Activated CD4-positive, alpha-beta memory T cell treated with anti-CD3 and anti-CD28 coated beads for 36 hours (primary cell): Measurements from ENCODE around the gene ZNF524. TPM values are rescaled to one million over a fixed set of nuclear protein-coding genes. Genes with fewer than 3 reads are reported as not detected.

Source experiments
- CTCF ChIA-PET: fragments of 350-600 bp; sonication (Branson Sonifier 250); formaldehyde crosslinking; loops from one replicate; lab custom pipeline; 2021; ENCODE audit warnings: antibody characterized with exemption, inconsistent platforms; lab: Charles Lee
- POLR2A ChIA-PET: fragments of 350-600 bp; sonication (Branson Sonifier 250); formaldehyde crosslinking; loops from one replicate; lab custom pipeline; 2021; ENCODE audit warnings: antibody characterized with exemption; lab: Charles Lee
- DNase-seq: peaks from one replicate; pipeline ENCODE4 v3.0.0-alpha.2; 2020
- H3K27ac Mint-ChIP-seq: one replicate; pipeline ENCODE4 v1.8.0; 2021; ENCODE audit warnings: mixed read lengths
- H3K27me3 Mint-ChIP-seq: one replicate; pipeline ENCODE4 v1.8.0; 2021; ENCODE audit warnings: mixed read lengths
- H3K36me3 Mint-ChIP-seq: one replicate; pipeline ENCODE4 v1.8.0; 2021; ENCODE audit warnings: mixed read lengths
- H3K4me1 Mint-ChIP-seq: one replicate; pipeline ENCODE4 v1.8.0; 2021; ENCODE audit warnings: low read depth, mixed read lengths
- H3K4me3 Mint-ChIP-seq: one replicate; pipeline ENCODE4 v1.8.0; 2021; ENCODE audit warnings: mild to moderate bottlenecking, mixed read lengths
- H3K9me3 Mint-ChIP-seq: one replicate; pipeline ENCODE4 v1.8.0; 2021; ENCODE audit warnings: mixed read lengths
- intact Hi-C: fragments of 100-400 bp; cut with micrococcal nuclease; formaldehyde crosslinking; loops from one replicate; pipeline ENCODE4 v1.15.1; 2023
- total RNA-seq, 2 experiments: library from RNA; stranded (reverse); gene quantifications; one replicate each; pipeline ENCODE4 v1.2.3, GENCODE V29; 2021

The ZNF524 gene
- total RNA-seq, 2 experiments from 2014 or later: 21.5 to 25.1 TPM

DNA sequence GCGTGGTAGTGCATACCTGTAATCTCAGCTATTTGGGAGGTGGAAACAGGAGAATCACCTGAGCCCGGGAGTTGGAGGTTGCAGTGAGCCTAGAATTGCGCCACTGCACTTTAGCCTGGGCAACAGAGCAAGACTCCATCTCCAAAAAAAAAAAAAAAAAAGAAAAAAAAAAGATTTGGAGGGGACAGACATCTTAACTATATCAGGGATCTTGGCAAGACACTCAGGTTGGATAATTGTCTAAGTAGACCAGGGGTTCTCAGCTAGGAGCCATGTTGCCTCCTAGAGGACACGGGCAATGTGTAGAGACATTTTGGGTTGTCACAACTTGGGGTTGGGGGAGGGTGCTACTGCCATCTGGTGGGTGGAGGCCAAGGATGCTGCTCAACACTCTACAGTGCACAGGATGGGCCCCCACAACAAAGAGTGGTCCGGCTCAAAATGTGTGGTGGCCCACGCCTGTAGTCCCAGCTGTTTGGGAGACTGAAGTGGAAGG, 38.8 kb downstream of the ZNF524 start:
- Mint-ChIP-seq H3K4me3 (peak overlapping the region; percentile 51), H3K9me3 (peaks cover 2% of the 10 kb centered on the region), H3K27ac (peak overlapping the region; percentile 81), H3K4me1 (peaks cover 60% of the 10 kb centered on the region), H3K27me3 (no peaks in the 10 kb centered on the region), H3K36me3 (peaks cover 25% of the 10 kb centered on the region)
- DNase-seq: peak; percentile 81
- intact Hi-C loops: no loop called here
- CTCF ChIA-PET: interaction anchor here (0.6 to 5.0 kb wide), 8 partner anchors 8 to 135 kb away, joined by 3 to 26 read pairs (median 4); partner anchors contain the start of genes FIZ1, U2AF2 and ZNF784
- POLR2A ChIA-PET: no interaction called here

DNA sequence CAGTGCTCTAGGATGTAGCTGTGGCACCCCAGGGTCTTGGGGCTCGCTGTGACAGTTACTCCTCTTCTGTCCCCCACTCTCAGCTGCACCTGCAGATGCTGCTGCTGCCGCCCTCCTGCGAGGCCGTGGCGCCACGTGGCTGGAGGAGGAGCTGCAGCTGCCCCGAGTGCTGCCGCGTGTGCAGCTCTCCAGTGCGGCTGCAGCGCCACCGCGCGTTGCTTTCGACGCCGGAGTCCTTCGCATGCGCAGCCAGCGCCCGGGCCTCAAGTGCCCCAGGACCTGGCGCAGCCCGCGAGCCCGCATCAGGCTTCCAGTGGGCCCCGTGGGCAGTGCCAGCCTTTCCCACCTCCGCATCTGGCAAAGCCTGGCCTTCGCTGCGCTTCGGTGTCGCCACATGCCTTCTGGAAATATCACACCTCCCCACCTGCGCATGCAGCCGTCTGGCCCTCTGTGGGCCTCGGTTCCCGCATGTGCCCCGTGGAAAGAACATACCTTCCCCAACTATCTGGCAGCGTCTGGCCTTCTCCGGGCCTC, 40.0 kb downstream of the ZNF524 start:
- intact Hi-C loops: loop anchor here (5.0 kb wide), 1 partner anchor 383 kb away; the partner anchor contains the start of gene PPP6R1
- Mint-ChIP-seq H3K4me1 (peaks cover 59% of the 10 kb centered on the region), H3K9me3 (peaks cover 2% of the 10 kb centered on the region), H3K36me3 (peaks cover 25% of the 10 kb centered on the region), H3K4me3 (peak overlapping the region; percentile 77), H3K27ac (peak overlapping the region; percentile 88), H3K27me3 (no peaks in the 10 kb centered on the region)
- CTCF ChIA-PET: interaction anchor here (0.5 to 5.0 kb wide), 6 partner anchors 14 to 125 kb away, joined by 3 to 26 read pairs (median 4); partner anchors contain the start of genes FIZ1, U2AF2 and ZNF784
- peak; percentile 81 for DNase-seq
- POLR2A ChIA-PET: interaction anchor here (1.9 kb wide), 1 partner anchor 14 kb away, joined by 4 read pairs; no protein-coding TSS in a partner anchor

DNA sequence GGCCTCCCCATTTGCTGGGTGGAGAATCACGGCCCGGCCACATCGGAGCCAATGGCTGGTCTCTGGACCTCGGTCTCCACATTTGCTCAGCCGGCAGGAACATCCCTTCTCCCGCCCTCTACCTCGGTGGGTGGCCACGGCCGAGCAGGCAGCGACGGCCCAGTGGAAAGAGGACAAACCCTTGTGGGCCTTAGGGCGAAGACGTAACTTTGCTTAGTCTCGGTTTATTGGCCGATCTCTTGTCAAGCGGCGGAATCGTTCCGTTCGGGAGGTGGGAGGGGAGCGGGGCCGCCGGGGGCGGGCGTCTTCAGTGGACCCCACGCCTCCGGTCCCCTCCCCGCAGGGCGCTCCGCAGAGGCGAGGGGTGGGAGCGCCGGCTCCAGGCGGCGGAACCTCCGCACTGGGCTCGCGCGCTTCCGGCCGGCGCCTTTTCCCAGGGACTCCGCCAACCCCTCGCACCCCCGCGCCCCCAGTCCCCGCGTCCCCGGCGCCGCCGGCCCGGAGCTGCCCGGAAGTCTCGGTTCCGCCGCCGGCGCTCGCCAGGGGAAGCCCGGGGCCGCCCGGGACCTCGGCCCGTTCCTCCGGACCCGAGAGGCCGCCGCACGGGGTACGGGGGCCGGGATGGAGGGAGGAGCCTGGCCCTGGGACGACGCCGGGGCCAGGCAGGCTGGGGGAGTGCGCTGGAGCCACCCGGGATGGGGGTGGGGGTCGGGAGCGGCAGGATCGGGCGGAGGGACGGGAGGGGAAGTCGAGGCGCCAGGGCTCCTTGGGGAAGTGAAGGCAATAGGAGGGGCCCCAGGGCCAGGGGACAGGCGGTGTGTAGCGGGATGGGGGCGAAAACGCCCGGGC, 40.7 kb downstream of the ZNF524 start, which contains the start of gene ZNF580:
Gene ZNF580, plus strand, starts transcription at position 426 of the 849 bp plus-strand sequence. CDS start 1,507 bp downstream, outside the sequence.
- CTCF ChIA-PET: interaction anchor here (0.7 to 5.0 kb wide), 6 partner anchors 8 to 57 kb away, joined by 3 to 26 read pairs (median 4); partner anchors contain the start of genes FIZ1, U2AF2 and ZNF784
- Mint-ChIP-seq H3K4me3 (peak within 1 kb of the TSS; percentile 85), H3K27me3 (no peaks in the 10 kb centered on the region), H3K9me3 (peaks cover 2% of the 10 kb centered on the region), H3K27ac (peak within 1 kb of the TSS; percentile 98), H3K4me1 (peaks cover 61% of the 10 kb centered on the region), H3K36me3 (peaks cover 28% of the 10 kb centered on the region)
- intact Hi-C loops: loop anchor here (5.0 kb wide), 1 partner anchor 384 kb away; the partner anchor contains the start of gene PPP6R1
- peak; percentile 71 for DNase-seq
- POLR2A ChIA-PET: interaction anchor here (1.9 kb wide), 1 partner anchor 14 kb away, joined by 4 read pairs; no protein-coding TSS in a partner anchor

DNA sequence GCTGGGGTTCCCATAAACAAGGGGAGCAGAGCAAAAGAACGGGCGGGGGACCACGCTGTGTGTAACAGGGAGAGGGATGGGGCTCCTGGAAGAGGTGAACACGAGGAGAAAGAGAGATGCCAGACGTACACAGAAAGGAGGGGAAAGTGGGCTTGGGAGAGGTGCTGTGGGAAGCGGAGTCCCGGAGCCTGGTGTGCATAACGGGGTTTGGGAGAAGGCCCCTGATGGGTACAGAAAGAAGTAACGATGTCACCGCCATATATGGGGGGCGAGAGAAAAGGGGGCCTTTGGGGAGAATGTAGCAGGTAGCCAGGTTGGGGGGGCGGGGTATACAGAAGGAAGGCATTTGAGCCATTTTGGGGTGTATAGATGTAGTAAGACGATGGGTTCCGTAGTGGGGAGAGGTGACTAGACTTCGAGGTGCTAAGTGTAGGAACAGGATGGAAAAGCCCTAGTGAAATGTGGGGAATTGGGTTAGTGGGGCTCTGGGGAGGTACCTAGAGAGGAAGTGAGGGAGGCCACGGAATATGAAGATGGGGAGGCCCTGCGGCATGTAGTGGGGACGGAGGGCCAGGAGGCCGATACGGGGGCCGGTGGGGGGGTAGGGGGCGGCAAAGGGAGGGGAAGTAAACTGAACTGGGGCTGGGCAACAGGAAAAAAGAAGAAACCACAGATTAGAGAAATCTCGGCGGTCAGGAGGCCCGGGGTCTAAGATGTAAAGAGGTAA, 41.5 kb downstream of the ZNF524 start:
- POLR2A ChIA-PET: interaction anchor here (1.9 to 2.6 kb wide), 3 partner anchors 8 to 15 kb away, joined by 4 to 19 read pairs (median 6); partner anchors contain the start of gene U2AF2
- DNase-seq: peak; percentile 38

DNA sequence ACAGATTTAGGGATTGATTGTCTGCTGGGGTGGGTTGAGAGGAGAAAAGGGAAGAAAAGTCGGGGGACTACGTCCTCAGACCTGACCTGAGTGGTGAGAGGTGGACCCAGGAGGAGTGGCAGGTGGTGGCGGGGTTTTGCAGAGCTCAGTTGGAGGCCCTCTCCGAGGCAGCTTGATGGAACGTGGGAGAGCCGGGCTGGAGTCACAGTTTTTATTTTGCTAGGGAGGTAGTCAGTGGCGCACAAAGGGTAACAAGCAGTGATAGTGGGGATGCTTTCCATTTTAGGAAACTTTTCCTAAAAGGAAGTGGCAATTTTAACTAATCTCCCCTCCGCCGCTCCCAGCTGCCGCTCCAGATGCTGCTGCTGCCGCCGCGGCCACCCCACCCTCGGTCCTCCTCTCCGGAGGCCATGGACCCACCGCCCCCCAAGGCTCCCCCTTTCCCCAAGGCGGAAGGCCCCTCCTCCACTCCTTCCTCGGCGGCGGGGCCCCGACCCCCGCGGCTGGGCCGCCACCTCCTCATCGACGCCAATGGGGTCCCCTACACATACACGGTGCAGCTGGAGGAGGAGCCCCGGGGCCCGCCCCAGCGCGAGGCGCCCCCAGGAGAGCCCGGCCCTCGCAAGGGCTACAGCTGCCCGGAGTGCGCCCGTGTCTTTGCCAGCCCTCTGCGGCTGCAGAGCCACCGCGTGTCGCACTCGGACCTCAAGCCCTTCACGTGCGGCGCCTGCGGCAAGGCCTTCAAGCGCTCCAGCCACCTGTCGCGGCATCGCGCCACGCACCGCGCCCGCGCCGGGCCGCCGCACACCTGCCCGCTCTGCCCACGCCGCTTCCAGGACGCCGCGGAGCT, 42.3 kb downstream of the ZNF524 start:
- Mint-ChIP-seq H3K27ac (peak overlapping the region; percentile 98), H3K4me1 (peaks cover 52% of the 10 kb centered on the region), H3K27me3 (no peaks in the 10 kb centered on the region), H3K9me3 (peaks cover 2% of the 10 kb centered on the region), H3K36me3 (peaks cover 28% of the 10 kb centered on the region), H3K4me3 (peak overlapping the region; percentile 85)
- CTCF ChIA-PET: interaction anchor here (1.9 to 2.0 kb wide), 3 partner anchors 10 to 12 kb away, joined by 11 to 28 read pairs (median 17); partner anchors contain the start of gene U2AF2
- intact Hi-C loops: loop anchor here (1.0 to 5.0 kb wide), 5 partner anchors 7 to 385 kb away; partner anchors contain the start of genes PPP6R1, RPL28, TMEM238 and ZNF865
- DNase-seq: peak; percentile 50
- POLR2A ChIA-PET: interaction anchor here (0.7 to 2.6 kb wide), 5 partner anchors 9 to 388 kb away, joined by 3 to 19 read pairs (median 3); partner anchors contain the start of genes U2AF2 and ZNF865

More for the DNA sequence above, 41.5 kb downstream of the ZNF524 start:
- Mint-ChIP-seq H3K4me3 (peak overlapping the region; percentile 85), H3K4me1 (peaks cover 53% of the 10 kb centered on the region), H3K9me3 (peaks cover 2% of the 10 kb centered on the region), H3K27me3 (no peaks in the 10 kb centered on the region), H3K36me3 (peaks cover 28% of the 10 kb centered on the region), H3K27ac (peak overlapping the region; percentile 98)
- CTCF ChIA-PET: interaction anchor here (0.7 to 2.0 kb wide), 4 partner anchors 9 to 13 kb away, joined by 3 to 28 read pairs (median 14); partner anchors contain the start of gene U2AF2
- intact Hi-C loops: loop anchor here (2.0 to 5.0 kb wide), 3 partner anchors 37 to 384 kb away; partner anchors contain the start of genes PPP6R1, RPL28, TMEM238 and ZNF865

DNA sequence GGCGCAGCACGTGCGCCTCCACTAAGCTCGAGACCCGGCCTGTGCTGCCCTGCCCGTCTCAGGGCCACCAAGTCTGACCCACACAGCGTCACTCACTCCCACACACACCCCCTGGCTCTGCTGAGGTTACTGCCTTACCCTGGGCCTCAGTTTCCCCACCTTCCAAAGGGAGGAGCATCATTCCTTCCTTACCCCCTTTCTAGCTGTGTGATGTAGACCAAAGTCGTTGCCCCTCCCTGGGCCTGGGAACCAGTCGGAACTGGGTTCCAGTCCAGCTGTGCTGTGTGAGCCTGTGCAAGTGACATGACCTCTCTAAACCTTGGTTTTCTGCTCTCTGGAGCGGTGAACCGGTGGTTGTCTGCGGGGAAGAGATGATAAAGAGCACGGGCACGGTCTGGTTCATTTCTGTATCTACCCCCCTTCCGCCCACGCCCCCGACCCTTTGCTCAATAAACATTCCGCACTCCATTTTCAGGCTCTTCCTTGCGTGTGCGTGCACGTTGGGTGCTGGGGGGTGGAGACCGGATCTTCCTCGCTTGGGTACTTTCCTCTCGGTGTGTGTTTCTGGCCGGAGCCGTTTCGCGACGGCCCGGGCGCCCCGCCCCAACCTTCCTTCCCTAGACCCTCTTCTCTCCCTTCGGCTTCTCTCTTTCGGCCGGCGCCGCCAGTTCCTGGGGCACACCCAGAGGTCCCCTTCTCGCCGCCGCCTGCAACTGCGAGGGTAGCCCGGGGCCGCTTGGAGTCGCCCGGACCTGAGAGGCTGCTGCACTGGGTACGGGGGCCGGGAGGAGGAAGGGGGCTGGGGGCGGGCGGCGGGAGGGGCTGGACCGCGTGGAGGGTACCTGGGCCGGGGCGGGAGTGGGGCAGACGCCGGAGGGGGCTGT, 43.2 kb downstream of the ZNF524 start, which contains the start of gene ZNF581:
Gene ZNF581, plus strand, starts transcription at position 647 of the 884 bp plus-strand sequence. CDS start 923 bp downstream, outside the sequence.
- Mint-ChIP-seq H3K27ac (peak within 1 kb of the TSS; percentile 98), H3K27me3 (no peaks in the 10 kb centered on the region), H3K4me1 (peaks cover 48% of the 10 kb centered on the region), H3K36me3 (peaks cover 24% of the 10 kb centered on the region), H3K9me3 (peaks cover 2% of the 10 kb centered on the region), H3K4me3 (peak within 1 kb of the TSS; percentile 85)
- ChIA-PET POLR2A (interaction anchor here (0.7 to 2.6 kb wide), 5 partner anchors 10 to 389 kb away, joined by 3 to 19 read pairs (median 3); partner anchors contain the start of genes U2AF2 and ZNF865), CTCF (interaction anchor here (0.6 to 2.0 kb wide), 6 partner anchors 9 to 19 kb away, joined by 3 to 28 read pairs (median 8); partner anchors contain the start of genes U2AF2 and ZNF784)
- peak; percentile 90 for DNase-seq
- intact Hi-C loops: loop anchor here (1.0 to 5.0 kb wide), 5 partner anchors 8 to 386 kb away; partner anchors contain the start of genes PPP6R1, RPL28, TMEM238 and ZNF865

DNA sequence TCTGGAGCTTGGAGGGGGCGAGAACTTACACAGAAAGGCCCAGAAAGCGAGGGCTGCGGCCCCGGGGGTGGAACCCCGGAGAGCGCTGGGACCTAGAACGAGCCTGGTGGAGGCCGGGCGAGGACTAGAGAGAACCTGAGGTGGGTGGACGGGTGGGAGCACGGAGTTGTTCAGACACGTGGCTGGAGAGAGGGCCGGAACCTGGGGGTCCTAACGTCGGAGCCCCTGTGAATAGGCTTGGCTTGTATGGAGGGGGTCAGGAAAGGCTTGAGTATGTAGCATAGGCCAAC, 43.7 kb downstream of the ZNF524 start:
- peaks cover 49% of the 10 kb centered on the region for H3K4me1 Mint-ChIP-seq
- H3K36me3 Mint-ChIP-seq: peaks cover 24% of the 10 kb centered on the region
- H3K27ac Mint-ChIP-seq: peak overlapping the region; percentile 98
- no peak for DNase-seq
- peaks cover 2% of the 10 kb centered on the region for H3K9me3 Mint-ChIP-seq
- intact Hi-C loops: loop anchor here (1.0 to 5.0 kb wide), 5 partner anchors 9 to 387 kb away; partner anchors contain the start of genes PPP6R1, RPL28, TMEM238 and ZNF865
- H3K27me3 Mint-ChIP-seq: no peaks in the 10 kb centered on the region
- ChIA-PET POLR2A (interaction anchor here (2.6 kb wide), 1 partner anchor 11 kb away, joined by 19 read pairs; the partner anchor contains the start of gene U2AF2), CTCF (interaction anchor here (1.0 to 1.1 kb wide), 2 partner anchors 9 to 10 kb away, joined by 3 to 4 read pairs; no protein-coding TSS in a partner anchor)
- peak overlapping the region; percentile 85 for H3K4me3 Mint-ChIP-seq

DNA sequence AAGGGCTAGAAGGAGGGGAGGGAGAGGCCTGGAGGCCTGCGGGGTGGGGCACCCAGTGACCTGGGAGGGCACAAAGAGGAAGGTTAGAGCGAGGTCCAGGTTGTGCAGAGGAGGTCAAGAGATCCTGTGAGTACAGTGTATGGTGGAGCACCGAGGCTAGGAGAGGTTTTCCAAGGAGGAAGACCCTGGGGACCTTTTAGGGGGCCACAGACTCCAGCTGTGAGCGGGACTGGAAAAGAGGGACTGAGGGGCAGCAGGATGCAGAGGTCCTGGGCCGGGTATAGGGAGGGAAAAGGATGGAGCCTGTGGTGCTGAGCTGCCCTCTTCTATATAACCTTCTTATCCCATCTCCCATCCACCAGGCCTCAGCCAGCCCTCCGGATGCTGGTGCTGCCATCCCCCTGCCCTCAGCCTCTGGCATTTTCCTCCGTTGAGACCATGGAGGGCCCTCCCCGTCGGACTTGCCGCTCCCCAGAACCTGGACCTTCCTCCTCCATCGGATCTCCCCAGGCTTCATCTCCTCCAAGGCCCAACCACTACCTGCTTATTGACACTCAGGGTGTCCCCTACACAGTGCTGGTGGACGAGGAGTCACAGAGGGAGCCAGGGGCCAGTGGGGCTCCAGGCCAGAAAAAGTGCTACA, 44.2 kb downstream of the ZNF524 start:
- Mint-ChIP-seq H3K27ac (peak overlapping the region; percentile 98), H3K36me3 (peaks cover 21% of the 10 kb centered on the region), H3K27me3 (no peaks in the 10 kb centered on the region), H3K4me1 (peaks cover 46% of the 10 kb centered on the region), H3K9me3 (no peaks in the 10 kb centered on the region), H3K4me3 (peak overlapping the region; percentile 85)
- CTCF ChIA-PET: interaction anchor here (1.0 to 1.1 kb wide), 2 partner anchors 9 to 10 kb away, joined by 3 to 4 read pairs; no protein-coding TSS in a partner anchor
- intact Hi-C loops: loop anchor here (5.0 kb wide), 1 partner anchor 387 kb away; the partner anchor contains the start of gene PPP6R1
- DNase-seq: no peak
- POLR2A ChIA-PET: interaction anchor here (2.6 kb wide), 1 partner anchor 10 kb away, joined by 19 read pairs; the partner anchor contains the start of gene U2AF2
